ENCODE data around the gene NCEH1.

GRCh38 chr3:172609750-172610149 is 101.1 kb downstream of the NCEH1 start:
- TF ChIP-seq GATA2 (IDR thresholded peaks at IDR 0.05; ENCODE audit: low read depth, low read length) (no peak), GATA3 (IDR thresholded peaks at IDR 0.05; ENCODE audit: low read depth, low read length) (no peak)

Measured in SH-SY5Y (cell line).